Gastrocnemius medialis (tissue), 4 donors: ENCODE data around the gene CCDC171. TPM values are rescaled to one million over a fixed set of nuclear protein-coding genes. Genes with fewer than 3 reads are reported as not detected.

Experiments
- ATAC-seq, 2 donors: fragments of 150-250 bp; one replicate each; pipeline ENCODE4 v1.9.1; 2016
- DNase-seq, 2 donors: peaks; one replicate each; pipeline ENCODE4 v3.0.0-alpha.2; 2019
- H3K27ac ChIP-seq, 4 donors: fragments of 200-600 bp; sonication (generic); 1 replicate in 1 of 4; 2 replicates in 3 of 4; pipeline ENCODE4 v1.5.1; 2016 to 2018; ENCODE audit warnings: mild to moderate bottlenecking in 2 of 4, moderate library complexity in 1 of 4
- H3K27me3 ChIP-seq, 3 donors: fragments of 200-600 bp; sonication (generic) in 2 of 3; 1 replicate in 1 of 3; 2 replicates in 2 of 3; pipeline versions ENCODE4 v1.5.1 to v1.6.0; 2016 to 2019; ENCODE audit warnings: mild to moderate bottlenecking in 1 of 3, moderate library complexity in 1 of 3
- H3K36me3 ChIP-seq, 2 donors: fragments of 200-600 bp; sonication (generic) in 1 of 2; one replicate each; pipeline ENCODE4 v1.5.1; 2017 to 2018
- H3K4me1 ChIP-seq, 2 donors: fragments of 200-600 bp; sonication (generic) in 1 of 2; one replicate each; pipeline ENCODE4 v1.5.1; 2016 to 2017; ENCODE audit warnings: mild to moderate bottlenecking in 2 of 2
- H3K4me3 ChIP-seq, 4 donors: fragments of 200-600 bp; sonication (generic) in 3 of 4; 1 replicate in 1 of 4; 2 replicates in 3 of 4; pipeline ENCODE4 v1.5.1; 2016 to 2019; ENCODE audit warnings: mild to moderate bottlenecking in 2 of 4
- H3K9me3 ChIP-seq, 3 donors: fragments of 200-600 bp; sonication (generic) in 2 of 3; 1 replicate in 1 of 3; 2 replicates in 2 of 3; pipeline ENCODE4 v1.5.1; 2016 to 2019
- POLR2A ChIP-seq, 2 donors: fragments of 450-650 bp; IDR thresholded peaks; one replicate each; pipeline ENCODE4 v1.6.1; 2017; ENCODE audit warnings: antibody characterized with exemption in 2 of 2, mild to moderate bottlenecking in 2 of 2, moderate library complexity in 2 of 2
- in situ Hi-C, 4 donors: fragments of 200-750 bp; cut with MboI; loops; one replicate each; pipeline versions ENCODE4 v1.15.0 to v1.8.0; 2017; ENCODE audit warnings: low sequenced_read_pairs in 4 of 4
- intact Hi-C: fragments of 100-400 bp; cut with DNase I; formaldehyde crosslinking; loops from one replicate; pipeline ENCODE4 v1.15.1; 2023; ENCODE audit warnings: low total_unique reads
- total RNA-seq, 4 donors: library from RNA; depleted of rRNA; stranded (reverse); fragments of >200 nt; gene quantifications; one replicate each; pipeline versions ENCODE4 v1.1.0 to v1.2.3, GENCODE V29; 2016
- TF ChIP-seq, protein P1 (sequence below), 5 experiments: fragments of 450-650 bp in 3 of 5; fragments of 200-600 bp in 2 of 5; sonication (generic) in 2 of 5; IDR thresholded peaks in 4 of 5; conservative IDR thresholded peaks in 1 of 5; 1 replicate in 4 of 5; 2 replicates in 1 of 5; pipeline ENCODE4 v1.5.1; 2016 to 2019; ENCODE audit warnings: antibody characterized with exemption in 5 of 5, mild to moderate bottlenecking in 3 of 5, moderate library complexity in 3 of 5

Gene CCDC171
- total RNA-seq, 4 donors from 2014 or later: 0.61 to 1.7 (median 1.3) TPM

DNA sequence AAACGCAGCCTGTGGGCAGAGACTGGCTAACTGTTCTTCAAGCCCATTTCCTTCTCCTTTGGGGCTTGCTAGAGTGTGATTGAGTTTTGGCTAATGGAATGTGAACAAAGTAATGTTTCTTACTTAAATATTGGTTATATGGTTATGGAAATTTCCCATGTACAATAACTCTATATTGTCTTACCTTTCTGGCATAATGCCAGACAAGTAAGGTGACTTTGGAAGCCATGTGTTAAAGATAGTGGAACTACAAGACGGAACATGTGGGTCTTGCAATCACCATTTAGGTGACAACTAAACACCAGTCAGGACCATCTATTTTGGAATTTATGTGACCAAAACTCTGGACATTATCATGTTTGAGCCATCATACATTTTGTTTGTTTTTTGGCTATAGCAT, 260.2 kb downstream of the CCDC171 start:
- no peaks in the 10 kb centered on the region for H3K36me3 ChIP-seq
- no peak overlapping the region for H3K4me3 ChIP-seq
- no peaks in the 10 kb centered on the region for H3K4me1 ChIP-seq
- TF ChIP-seq, protein P1, sequence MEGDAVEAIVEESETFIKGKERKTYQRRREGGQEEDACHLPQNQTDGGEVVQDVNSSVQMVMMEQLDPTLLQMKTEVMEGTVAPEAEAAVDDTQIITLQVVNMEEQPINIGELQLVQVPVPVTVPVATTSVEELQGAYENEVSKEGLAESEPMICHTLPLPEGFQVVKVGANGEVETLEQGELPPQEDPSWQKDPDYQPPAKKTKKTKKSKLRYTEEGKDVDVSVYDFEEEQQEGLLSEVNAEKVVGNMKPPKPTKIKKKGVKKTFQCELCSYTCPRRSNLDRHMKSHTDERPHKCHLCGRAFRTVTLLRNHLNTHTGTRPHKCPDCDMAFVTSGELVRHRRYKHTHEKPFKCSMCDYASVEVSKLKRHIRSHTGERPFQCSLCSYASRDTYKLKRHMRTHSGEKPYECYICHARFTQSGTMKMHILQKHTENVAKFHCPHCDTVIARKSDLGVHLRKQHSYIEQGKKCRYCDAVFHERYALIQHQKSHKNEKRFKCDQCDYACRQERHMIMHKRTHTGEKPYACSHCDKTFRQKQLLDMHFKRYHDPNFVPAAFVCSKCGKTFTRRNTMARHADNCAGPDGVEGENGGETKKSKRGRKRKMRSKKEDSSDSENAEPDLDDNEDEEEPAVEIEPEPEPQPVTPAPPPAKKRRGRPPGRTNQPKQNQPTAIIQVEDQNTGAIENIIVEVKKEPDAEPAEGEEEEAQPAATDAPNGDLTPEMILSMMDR (IDR thresholded peaks at IDR 0.05 in 4 of 5, conservative IDR thresholded peaks at IDR 0.05 in 1 of 5): no peak
- no peak for TF ChIP-seq POLR2A (IDR thresholded peaks at IDR 0.05)
- H3K27ac ChIP-seq: no peak overlapping the region
- in situ Hi-C loops: no loop called here
- no peak for DNase-seq
- ATAC-seq: no peak
- intact Hi-C loops: no loop called here
- H3K9me3 ChIP-seq: no peaks in the 10 kb centered on the region
- H3K27me3 ChIP-seq: no peaks in the 10 kb centered on the region

- H3K36me3 ChIP-seq: no peaks in the 10 kb centered on the region
- no peak overlapping the region for H3K4me3 ChIP-seq
- ATAC-seq (no peak), DNase-seq (no peak)
- no peaks in the 10 kb centered on the region for H3K4me1 ChIP-seq
- TF ChIP-seq, protein P1 (IDR thresholded peaks at IDR 0.05 in 4 of 5, conservative IDR thresholded peaks at IDR 0.05 in 1 of 5): no peak
- no peak for TF ChIP-seq POLR2A (IDR thresholded peaks at IDR 0.05)
- no peaks in the 10 kb centered on the region for H3K9me3 ChIP-seq
- H3K27ac ChIP-seq: no peak overlapping the region
- in situ Hi-C loops: no loop called here
- intact Hi-C loops: no loop called here
- no peaks in the 10 kb centered on the region for H3K27me3 ChIP-seq
These were observed 271.5 kb downstream of the CCDC171 start for GRCh38 chr9:15824310-15824709.

- in situ Hi-C loops: no loop called here
- DNase-seq: no peak
- Histone ChIP-seq H3K4me3 (no peak overlapping the region), H3K4me1 (no peaks in the 10 kb centered on the region), H3K27me3 (no peaks in the 10 kb centered on the region), H3K9me3 (no peaks in the 10 kb centered on the region), H3K36me3 (no peaks in the 10 kb centered on the region), H3K27ac (no peak overlapping the region)
- intact Hi-C loops: no loop called here
- no peak for ATAC-seq
- TF ChIP-seq, protein P1 (IDR thresholded peaks at IDR 0.05 in 4 of 5, conservative IDR thresholded peaks at IDR 0.05 in 1 of 5): no peak
- TF ChIP-seq POLR2A (IDR thresholded peaks at IDR 0.05): no peak
These were observed 278.5 kb downstream of the CCDC171 start for GRCh38 chr9:15831384-15831783.

DNA sequence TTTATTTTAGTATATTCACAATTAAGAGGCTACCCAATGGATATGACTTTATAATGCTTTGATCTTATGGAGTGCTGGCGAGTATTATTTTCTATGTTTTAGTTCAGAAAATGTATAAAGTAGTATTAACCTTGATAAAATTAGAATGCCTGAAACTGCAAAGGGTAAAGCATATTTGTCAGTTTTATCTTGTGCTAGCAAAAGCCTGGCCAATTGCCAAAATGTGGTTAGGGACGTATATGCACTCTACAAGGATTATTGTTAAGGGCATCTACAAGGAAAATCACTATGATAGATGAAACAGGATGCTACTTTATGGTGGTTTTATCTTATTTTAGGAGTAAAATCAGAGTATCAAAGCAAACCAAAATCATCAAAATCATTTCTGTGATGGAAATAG, 281.7 kb downstream of the CCDC171 start:
- no peak for ATAC-seq
- H3K4me3 ChIP-seq: no peak overlapping the region
- H3K27me3 ChIP-seq: no peaks in the 10 kb centered on the region
- no peak for TF ChIP-seq POLR2A (IDR thresholded peaks at IDR 0.05)
- TF ChIP-seq, protein P1 (IDR thresholded peaks at IDR 0.05 in 4 of 5, conservative IDR thresholded peaks at IDR 0.05 in 1 of 5): no peak
- in situ Hi-C loops (no loop called here), intact Hi-C loops (no loop called here)
- no peak overlapping the region for H3K27ac ChIP-seq
- no peak for DNase-seq
- H3K9me3 ChIP-seq: no peaks in the 10 kb centered on the region
- no peaks in the 10 kb centered on the region for H3K4me1 ChIP-seq
- H3K36me3 ChIP-seq: no peaks in the 10 kb centered on the region

DNA sequence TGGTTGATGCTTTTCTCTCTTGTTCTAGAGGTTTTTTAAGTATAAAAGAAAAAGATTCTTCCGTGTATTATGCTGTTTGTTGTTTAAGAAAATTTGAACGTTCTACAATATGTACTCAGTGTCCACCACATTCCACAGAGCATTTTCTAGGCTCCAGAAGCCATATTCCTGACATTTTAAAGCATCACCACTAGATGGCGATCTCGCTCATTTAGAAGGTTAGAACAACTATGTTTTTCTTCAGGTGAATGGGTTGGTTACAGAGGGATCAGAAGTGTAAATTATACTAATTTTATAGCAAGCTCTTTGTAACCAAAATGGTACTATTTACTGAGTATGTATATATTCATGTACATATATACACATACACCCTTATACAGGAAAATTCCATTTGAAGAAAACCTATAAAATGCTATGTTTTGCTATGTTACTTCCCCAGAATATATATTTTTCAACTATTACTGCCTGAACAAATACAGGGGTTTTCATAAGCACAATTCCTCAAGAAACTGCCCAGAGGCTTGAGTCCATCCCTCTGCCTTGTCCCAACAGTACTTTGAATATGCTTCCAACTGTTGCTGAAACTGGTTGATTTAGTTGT, 284.3 kb downstream of the CCDC171 start:
- Histone ChIP-seq H3K4me3 (no peak overlapping the region), H3K4me1 (no peaks in the 10 kb centered on the region), H3K27me3 (no peaks in the 10 kb centered on the region), H3K27ac (no peak overlapping the region), H3K9me3 (no peaks in the 10 kb centered on the region), H3K36me3 (no peaks in the 10 kb centered on the region)
- ATAC-seq: no peak
- intact Hi-C loops: no loop called here
- in situ Hi-C loops: no loop called here
- no peak for TF ChIP-seq POLR2A (IDR thresholded peaks at IDR 0.05)
- TF ChIP-seq, protein P1 (IDR thresholded peaks at IDR 0.05 in 4 of 5, conservative IDR thresholded peaks at IDR 0.05 in 1 of 5): peak in 4 of 5 experiments; percentile 16 to 59 (median 45)
- no peak for DNase-seq
